Activated naive CD8-positive, alpha-beta T cell (primary cell): Measurements from ENCODE around the gene HIF3A.
"Not testable (repeated sequence)": the region's sequence is repeated elsewhere in the genome, so short reads cannot be mapped to it uniquely, and the experiment has no call there.

ENCODE experiments used
- H3K27ac Mint-ChIP-seq: one replicate; pipeline ENCODE4 v1.8.0; 2021; ENCODE audit warnings: mixed read lengths
- H3K27me3 Mint-ChIP-seq: one replicate; pipeline ENCODE4 v1.8.0; 2021; ENCODE audit warnings: mixed read lengths
- H3K36me3 Mint-ChIP-seq: one replicate; pipeline ENCODE4 v1.8.0; 2021; ENCODE audit warnings: mixed read lengths
- H3K4me1 Mint-ChIP-seq: one replicate; pipeline ENCODE4 v1.8.0; 2021; ENCODE audit warnings: low read depth, mixed read lengths
- H3K4me3 Mint-ChIP-seq: one replicate; pipeline ENCODE4 v1.8.0; 2021; ENCODE audit warnings: mild to moderate bottlenecking, mixed read lengths
- H3K9me3 Mint-ChIP-seq: one replicate; pipeline ENCODE4 v1.8.0; 2021; ENCODE audit warnings: low read depth, mixed read lengths

The HIF3A gene

GRCh38 chr19:46296722-46297461 is at the start of gene HIF3A:
Gene HIF3A (plus strand): TSS chr19:46297042. CDS start chr19:46297077, 35 bp downstream.
- H3K27me3 Mint-ChIP-seq, result peaks cover 15% of the 10 kb centered on the region
- H3K36me3 Mint-ChIP-seq, result peaks cover 4% of the 10 kb centered on the region
- no peak within 1 kb of the TSS for H3K4me3 Mint-ChIP-seq
- H3K4me1 Mint-ChIP-seq, result peaks cover 5% of the 10 kb centered on the region
- H3K27ac Mint-ChIP-seq, result no peak within 1 kb of the TSS
- H3K9me3 Mint-ChIP-seq, result no peaks in the 10 kb centered on the region

GRCh38 chr19:46250076-46250735 is 46.6 kb upstream of the HIF3A start:
- Mint-ChIP-seq H3K27me3 (peaks cover 31% of the 10 kb centered on the region), H3K27ac (no peak overlapping the region), H3K4me3 (no peak overlapping the region), H3K9me3 (no peaks in the 10 kb centered on the region), H3K4me1 (no peaks in the 10 kb centered on the region), H3K36me3 (no peaks in the 10 kb centered on the region)

GRCh38 chr19:46251416-46251815 is 45.4 kb upstream of the HIF3A start:
- no peaks in the 10 kb centered on the region for H3K4me1 Mint-ChIP-seq
- H3K9me3 Mint-ChIP-seq, result no peaks in the 10 kb centered on the region
- H3K36me3 Mint-ChIP-seq, result no peaks in the 10 kb centered on the region
- no peak overlapping the region for H3K4me3 Mint-ChIP-seq
- H3K27me3 Mint-ChIP-seq, result peaks cover 28% of the 10 kb centered on the region
- H3K27ac Mint-ChIP-seq, result no peak overlapping the region

- H3K4me3 Mint-ChIP-seq, result no peak overlapping the region
- H3K9me3 Mint-ChIP-seq, result no peaks in the 10 kb centered on the region
- no peaks in the 10 kb centered on the region for H3K4me1 Mint-ChIP-seq
- no peak overlapping the region for H3K27ac Mint-ChIP-seq
- H3K36me3 Mint-ChIP-seq, result no peaks in the 10 kb centered on the region
- H3K27me3 Mint-ChIP-seq, result peaks cover 22% of the 10 kb centered on the region
These were observed 42.1 kb upstream of the HIF3A start for GRCh38 chr19:46254776-46255175.

- H3K4me3 Mint-ChIP-seq, result no peak overlapping the region
- peaks cover 17% of the 10 kb centered on the region for H3K27me3 Mint-ChIP-seq
- no peaks in the 10 kb centered on the region for H3K4me1 Mint-ChIP-seq
- no peaks in the 10 kb centered on the region for H3K36me3 Mint-ChIP-seq
- H3K9me3 Mint-ChIP-seq, result no peaks in the 10 kb centered on the region
- H3K27ac Mint-ChIP-seq, result no peak overlapping the region
These were observed 40.0 kb upstream of the HIF3A start for GRCh38 chr19:46256855-46257254.

- H3K27me3 Mint-ChIP-seq, result peaks cover 12% of the 10 kb centered on the region
- not testable (repeated sequence) for H3K36me3 Mint-ChIP-seq, H3K27ac Mint-ChIP-seq, H3K4me3 Mint-ChIP-seq, H3K9me3 Mint-ChIP-seq
- peaks cover 16% of the 10 kb centered on the region for H3K4me1 Mint-ChIP-seq
These were observed 35.3 kb upstream of the HIF3A start for GRCh38 chr19:46261501-46261900.

GRCh38 chr19:46262684-46263296 is 34.1 kb upstream of the HIF3A start:
- H3K9me3 Mint-ChIP-seq, H3K36me3 Mint-ChIP-seq, H3K27ac Mint-ChIP-seq: not testable (repeated sequence)
- peak overlapping the region; percentile 38 for H3K4me3 Mint-ChIP-seq
- H3K4me1 Mint-ChIP-seq, result peaks cover 16% of the 10 kb centered on the region
- H3K27me3 Mint-ChIP-seq, result peaks cover 15% of the 10 kb centered on the region

GRCh38 chr19:46264801-46265200 is 32.0 kb upstream of the HIF3A start:
- H3K27me3 Mint-ChIP-seq, result peaks cover 21% of the 10 kb centered on the region
- not testable (repeated sequence) for H3K27ac Mint-ChIP-seq, H3K4me3 Mint-ChIP-seq, H3K9me3 Mint-ChIP-seq, H3K36me3 Mint-ChIP-seq
- H3K4me1 Mint-ChIP-seq, result peaks cover 16% of the 10 kb centered on the region

GRCh38 chr19:46265217-46265828 is 31.5 kb upstream of the HIF3A start:
- Mint-ChIP-seq H3K27ac (no peak overlapping the region), H3K27me3 (peaks cover 19% of the 10 kb centered on the region), H3K9me3 (no peaks in the 10 kb centered on the region), H3K36me3 (no peaks in the 10 kb centered on the region), H3K4me1 (peaks cover 16% of the 10 kb centered on the region), H3K4me3 (no peak overlapping the region)

- Mint-ChIP-seq H3K4me1 (peaks cover 8% of the 10 kb centered on the region), H3K4me3 (no peak overlapping the region), H3K27me3 (peaks cover 32% of the 10 kb centered on the region), H3K9me3 (no peaks in the 10 kb centered on the region), H3K36me3 (no peaks in the 10 kb centered on the region), H3K27ac (no peak overlapping the region)
These were observed 27.7 kb upstream of the HIF3A start for GRCh38 chr19:46269101-46269500.

GRCh38 chr19:46270521-46271256 is 26.2 kb upstream of the HIF3A start:
- no peak overlapping the region for H3K27ac Mint-ChIP-seq
- no peaks in the 10 kb centered on the region for H3K36me3 Mint-ChIP-seq
- H3K27me3 Mint-ChIP-seq, result peaks cover 32% of the 10 kb centered on the region

GRCh38 chr19:46271481-46272197 is 25.2 kb upstream of the HIF3A start:
- Mint-ChIP-seq H3K27ac (no peak overlapping the region), H3K4me1 (peaks cover 6% of the 10 kb centered on the region), H3K9me3 (no peaks in the 10 kb centered on the region), H3K4me3 (no peak overlapping the region), H3K36me3 (no peaks in the 10 kb centered on the region), H3K27me3 (peaks cover 28% of the 10 kb centered on the region)

More at GRCh38 chr19:46270521-46271256, 26.2 kb upstream of the HIF3A start:
- Mint-ChIP-seq H3K9me3 (no peaks in the 10 kb centered on the region), H3K4me3 (no peak overlapping the region), H3K4me1 (peaks cover 6% of the 10 kb centered on the region)

- not testable (repeated sequence) for H3K27ac Mint-ChIP-seq, H3K9me3 Mint-ChIP-seq, H3K36me3 Mint-ChIP-seq, H3K4me3 Mint-ChIP-seq, H3K4me1 Mint-ChIP-seq
- peaks cover 23% of the 10 kb centered on the region for H3K27me3 Mint-ChIP-seq
These were observed 22.9 kb upstream of the HIF3A start for GRCh38 chr19:46273931-46274330.

- H3K27me3 Mint-ChIP-seq, result peaks cover 7% of the 10 kb centered on the region
- no peaks in the 10 kb centered on the region for H3K36me3 Mint-ChIP-seq
- H3K27ac Mint-ChIP-seq, result no peak overlapping the region
- H3K4me1 Mint-ChIP-seq, result no peaks in the 10 kb centered on the region
- H3K9me3 Mint-ChIP-seq, result no peaks in the 10 kb centered on the region
- H3K4me3 Mint-ChIP-seq, result no peak overlapping the region
These were observed 17.7 kb upstream of the HIF3A start for GRCh38 chr19:46279177-46279576.
